HG03045 (cell line): Measurements from ENCODE around the gene ALPK3.

ENCODE experiments used
- ATAC-seq: cut with Tn5 transposase; IDR thresholded peaks from one replicate; pipeline ENCODE4 v1.9.1; 2021; ENCODE audit warnings: mild to moderate bottlenecking, moderate library complexity; ENCODE audit not compliant: unreplicated experiment

Gene ALPK3

GRCh38 chr15:84914909-84915605, 97.9 kb downstream of the ALPK3 start:
- ATAC-seq, result peak; percentile 93

- no peak for ATAC-seq
Observed at GRCh38 chr15:84915606-84915958, 98.4 kb downstream of the ALPK3 start.

GRCh38 chr15:84917452-84917851, 100.3 kb downstream of the ALPK3 start:
- ATAC-seq, result no peak

GRCh38 chr15:84919106-84919667, 102.0 kb downstream of the ALPK3 start:
- ATAC-seq, result no peak

GRCh38 chr15:84921121-84921520, 104.0 kb downstream of the ALPK3 start:
- ATAC-seq, result no peak

- ATAC-seq, result no peak
Observed at GRCh38 chr15:84922530-84922929, 105.4 kb downstream of the ALPK3 start.
